GM23338 (cell line): Measurements from ENCODE around the gene MAN1C1. TPM values are rescaled to one million over a fixed set of nuclear protein-coding genes. Genes with fewer than 3 reads are reported as not detected.

Experiments used
- ATAC-seq: fragments of 200-7000 bp; cut with Tn5 transposase; 3 replicates; pipeline ENCODE4 v1.9.1; 2020
- DNase-seq: peaks from one replicate; pipeline ENCODE4 v3.0.0-alpha.2; 2015; ENCODE audit warnings: low spot score
- H2AFZ ChIP-seq: fragments of 200-600 bp; sonication (generic); 2 replicates; pipeline ENCODE4 v1.8.0; 2016; ENCODE audit warnings: antibody characterized with exemption, mild to moderate bottlenecking, moderate library complexity
- H3F3A ChIP-seq: fragments of 200-600 bp; sonication (generic); replicated peaks from 2 replicates; pipeline ENCODE4 v1.8.0; 2017; ENCODE audit warnings: antibody characterized with exemption, mixed run types, low read depth
- H3K27ac ChIP-seq: fragments of 200-600 bp; sonication (generic); 2 replicates; pipeline ENCODE4 v1.6.1; 2016; ENCODE audit warnings: low read depth
- H3K27me3 ChIP-seq: fragments of 200-600 bp; sonication (generic); 2 replicates; pipeline ENCODE4 v1.8.0; 2016; ENCODE audit warnings: mild to moderate bottlenecking, mixed run types, moderate library complexity; ENCODE audit not compliant: insufficient read depth
- H3K36me3 ChIP-seq: fragments of 200-600 bp; sonication (generic); 2 replicates; pipeline ENCODE4 v1.8.0; 2016; ENCODE audit warnings: mild to moderate bottlenecking; ENCODE audit not compliant: insufficient read depth
- H3K4me1 ChIP-seq: fragments of 200-600 bp; sonication (generic); 2 replicates; pipeline ENCODE4 v1.8.0; 2016; ENCODE audit warnings: mild to moderate bottlenecking, moderate library complexity; ENCODE audit not compliant: insufficient read depth
- H3K4me2 ChIP-seq: fragments of 200-600 bp; sonication (generic); 2 replicates; pipeline ENCODE4 v1.7.1; 2017; ENCODE audit warnings: mixed run types
- H3K4me3 ChIP-seq: fragments of 200-600 bp; sonication (generic); 2 replicates; pipeline ENCODE4 v1.6.1; 2016; ENCODE audit warnings: mixed run types
- H3K79me2 ChIP-seq: fragments of 200-600 bp; sonication (generic); replicated peaks from 2 replicates; pipeline ENCODE4 v1.8.0; 2017; ENCODE audit warnings: mild to moderate bottlenecking; ENCODE audit not compliant: insufficient read depth
- H3K9me2 ChIP-seq: fragments of 200-600 bp; sonication (generic); 2 replicates; pipeline ENCODE4 v1.8.0; 2017; ENCODE audit not compliant: insufficient read depth
- H4K20me1 ChIP-seq: fragments of 200-600 bp; sonication (generic); replicated peaks from 2 replicates; pipeline ENCODE4 v1.8.0; 2017; ENCODE audit warnings: mild to moderate bottlenecking; ENCODE audit not compliant: insufficient read depth
- H3K27ac Mint-ChIP-seq: 2 replicates; pipeline ENCODE4 v1.8.0; 2020; ENCODE audit warnings: inconsistent platforms, mild to moderate bottlenecking, moderate library complexity, mixed read lengths
- H3K27me3 Mint-ChIP-seq: 3 replicates; pipeline ENCODE4 v1.8.0; 2022; ENCODE audit warnings: low read depth, mild to moderate bottlenecking, moderate library complexity, mixed read lengths, inconsistent platforms; ENCODE audit not compliant: insufficient read depth, poor library complexity
- H3K36me3 Mint-ChIP-seq: 3 replicates; pipeline ENCODE4 v1.8.0; 2021; ENCODE audit warnings: low read depth, mild to moderate bottlenecking, inconsistent platforms, moderate library complexity, mixed read lengths
- H3K4me1 Mint-ChIP-seq: 3 replicates; pipeline ENCODE4 v1.8.0; 2020; ENCODE audit warnings: mild to moderate bottlenecking, inconsistent platforms, mixed read lengths
- H3K4me3 Mint-ChIP-seq: 3 replicates; pipeline ENCODE4 v1.8.0; 2021; ENCODE audit warnings: moderate library complexity, mild to moderate bottlenecking, inconsistent platforms, mixed read lengths
- H3K9me3 Mint-ChIP-seq: 3 replicates; pipeline ENCODE4 v1.8.0; 2020; ENCODE audit warnings: moderate library complexity, mild to moderate bottlenecking, inconsistent platforms, mixed read lengths
- CREB1 ChIP-seq: fragments of 250-450 bp; sonication (Bioruptor Pico); IDR thresholded peaks from 2 replicates; pipeline ENCODE4 v1.5.0; 2020; ENCODE audit warnings: low read depth, mild to moderate bottlenecking, moderate library complexity
- EZH2 ChIP-seq: fragments of 200-600 bp; sonication (generic); IDR thresholded peaks from one replicate; pipeline ENCODE4 v1.8.0; 2017; ENCODE audit warnings: antibody characterized with exemption, mild to moderate bottlenecking, low read depth; ENCODE audit not compliant: unreplicated experiment
- EZH2phosphoT487 ChIP-seq: fragments of 200-600 bp; sonication (generic); IDR thresholded peaks from one replicate; pipeline ENCODE4 v1.8.1; 2018; ENCODE audit warnings: antibody characterized with exemption; ENCODE audit not compliant: unreplicated experiment
- JUNB ChIP-seq: IDR thresholded peaks from one replicate; pipeline ENCODE4 v1.6.1; 2016; ENCODE audit warnings: antibody characterized with exemption; ENCODE audit not compliant: unreplicated experiment
- NANOG ChIP-seq: IDR thresholded peaks from 2 replicates; pipeline ENCODE4 v1.6.1; 2016; ENCODE audit warnings: antibody characterized with exemption, borderline replicate concordance
- POLR2AphosphoS5 ChIP-seq: IDR thresholded peaks from 2 replicates; pipeline ENCODE4 v1.6.1; 2016; ENCODE audit warnings: antibody characterized with exemption, low read depth
- STAT1 ChIP-seq: IDR thresholded peaks from one replicate; pipeline ENCODE4 v1.6.1; 2016; ENCODE audit warnings: antibody characterized with exemption; ENCODE audit not compliant: unreplicated experiment
- ZNF114 ChIP-seq: fragments of 250-450 bp; sonication (Bioruptor Pico); IDR thresholded peaks from 2 replicates; pipeline ENCODE4 v1.5.0; 2020; ENCODE audit warnings: mild to moderate bottlenecking, moderate library complexity
- ZNF331 ChIP-seq: fragments of 250-450 bp; sonication (Bioruptor Pico); IDR thresholded peaks from 2 replicates; pipeline ENCODE4 v1.5.0; 2020; ENCODE audit warnings: low read depth, mild to moderate bottlenecking, moderate library complexity
- polyA plus RNA-seq: library from polyadenylated mRNA; unstranded; fragments of >200 nt; fragmentation: Nextera tagmentation; extraction: Ambion mirVana; gene quantifications from 2 replicates; pipeline ENCODE4 v1.2.1, GENCODE V29; 2016
- total RNA-seq: library from RNA; depleted of rRNA; stranded (reverse); fragments of >200 nt; shearing (Covaris generic); gene quantifications from 2 replicates; pipeline ENCODE4 v1.2.3, GENCODE V29; 2014
- TF ChIP-seq, protein P1 (sequence below): IDR thresholded peaks from 2 replicates; pipeline ENCODE4 v1.6.1; 2016; ENCODE audit warnings: antibody characterized with exemption
- TF ChIP-seq, protein P2 (sequence below): fragments of 250-450 bp; sonication (Bioruptor Pico); IDR thresholded peaks from 2 replicates; pipeline ENCODE4 v1.5.0; 2020; ENCODE audit warnings: mild to moderate bottlenecking, moderate library complexity
- TF ChIP-seq, protein P3 (sequence below), 2 experiments: fragments of 200-600 bp in 1 of 2; sonication (generic) in 1 of 2; conservative IDR thresholded peaks; 2 replicates each; pipeline versions ENCODE4 v1.5.1 to v1.6.1; 2016 to 2017; ENCODE audit warnings: antibody characterized with exemption in 2 of 2, low read depth in 2 of 2, mild to moderate bottlenecking in 2 of 2, moderate library complexity in 1 of 2
- TF ChIP-seq, protein P4 (sequence below): IDR thresholded peaks from one replicate; pipeline ENCODE4 v1.6.1; 2018; ENCODE audit warnings: antibody characterized with exemption; ENCODE audit not compliant: unreplicated experiment

MAN1C1 gene
- total and polyA plus RNA-seq, 2 experiments from 2014 or later: 5.4 to 13.6 TPM

DNA sequence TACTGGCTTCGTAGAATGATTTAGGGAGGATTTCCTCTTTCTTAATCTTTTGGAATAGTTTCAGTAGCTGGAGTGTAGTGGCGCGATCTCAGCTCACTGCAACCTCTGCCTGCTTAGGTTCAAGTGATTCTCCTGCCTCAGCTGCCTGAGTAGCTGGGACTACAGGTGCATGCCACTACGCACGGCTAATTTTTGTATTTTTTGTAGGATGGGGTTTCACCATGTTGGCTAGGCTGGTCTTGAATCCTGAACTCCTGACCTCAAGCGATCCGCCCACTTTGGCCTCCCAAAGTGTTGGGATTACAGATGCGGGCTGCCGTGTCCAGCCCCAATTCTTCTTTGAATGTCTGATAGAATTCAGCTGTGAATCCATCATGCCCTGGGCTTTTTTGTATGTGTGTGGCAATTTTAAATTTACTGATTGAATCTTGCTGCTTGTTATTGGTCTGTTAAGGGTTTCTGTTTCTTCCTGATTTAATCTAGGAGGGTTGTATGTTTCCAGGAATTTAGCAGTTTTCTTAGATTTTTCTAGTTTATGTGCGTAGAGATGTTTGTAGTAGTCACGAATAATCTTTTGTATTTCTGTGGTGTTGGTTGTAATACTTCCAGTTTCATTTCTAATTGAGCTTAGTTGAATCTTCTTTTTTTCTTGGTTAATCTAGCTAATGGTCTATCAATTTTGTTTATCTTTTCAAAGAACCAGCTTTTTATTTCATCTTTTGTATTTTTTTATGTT is 15.3 kb downstream of the MAN1C1 start:
- Histone ChIP-seq H3K27me3 (no peaks in the 10 kb centered on the region), H3K4me3 (no peak overlapping the region), H3F3A (no peaks in the 10 kb centered on the region), H4K20me1 (0 out of 2 replicates have a peak, but pooled peaks cover 4% of the 10 kb centered on the region), H3K4me1 (no peaks in the 10 kb centered on the region), H3K9me2 (no peaks in the 10 kb centered on the region), H2AFZ (no peak overlapping the region), H3K4me2 (no peak overlapping the region), H3K79me2 (no peaks in the 10 kb centered on the region; the same call in 1 of the 2 replicates), H3K27ac (no peak overlapping the region), H3K36me3 (no peaks in the 10 kb centered on the region)
- no peak overlapping the region for H3K27ac Mint-ChIP-seq
- TF ChIP-seq ZNF114 (CRISPR knock-in tag) (no peak), ZNF331 (no peak), EZH2phosphoT487 (no peak), JUNB (no peak), EZH2 (no peak), STAT1 (no peak), CREB1 (CRISPR knock-in tag) (no peak), POLR2AphosphoS5 (no peak), NANOG (no peak)
- TF ChIP-seq, protein P1, sequence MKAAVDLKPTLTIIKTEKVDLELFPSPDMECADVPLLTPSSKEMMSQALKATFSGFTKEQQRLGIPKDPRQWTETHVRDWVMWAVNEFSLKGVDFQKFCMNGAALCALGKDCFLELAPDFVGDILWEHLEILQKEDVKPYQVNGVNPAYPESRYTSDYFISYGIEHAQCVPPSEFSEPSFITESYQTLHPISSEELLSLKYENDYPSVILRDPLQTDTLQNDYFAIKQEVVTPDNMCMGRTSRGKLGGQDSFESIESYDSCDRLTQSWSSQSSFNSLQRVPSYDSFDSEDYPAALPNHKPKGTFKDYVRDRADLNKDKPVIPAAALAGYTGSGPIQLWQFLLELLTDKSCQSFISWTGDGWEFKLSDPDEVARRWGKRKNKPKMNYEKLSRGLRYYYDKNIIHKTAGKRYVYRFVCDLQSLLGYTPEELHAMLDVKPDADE: no peak
- TF ChIP-seq, protein P2, sequence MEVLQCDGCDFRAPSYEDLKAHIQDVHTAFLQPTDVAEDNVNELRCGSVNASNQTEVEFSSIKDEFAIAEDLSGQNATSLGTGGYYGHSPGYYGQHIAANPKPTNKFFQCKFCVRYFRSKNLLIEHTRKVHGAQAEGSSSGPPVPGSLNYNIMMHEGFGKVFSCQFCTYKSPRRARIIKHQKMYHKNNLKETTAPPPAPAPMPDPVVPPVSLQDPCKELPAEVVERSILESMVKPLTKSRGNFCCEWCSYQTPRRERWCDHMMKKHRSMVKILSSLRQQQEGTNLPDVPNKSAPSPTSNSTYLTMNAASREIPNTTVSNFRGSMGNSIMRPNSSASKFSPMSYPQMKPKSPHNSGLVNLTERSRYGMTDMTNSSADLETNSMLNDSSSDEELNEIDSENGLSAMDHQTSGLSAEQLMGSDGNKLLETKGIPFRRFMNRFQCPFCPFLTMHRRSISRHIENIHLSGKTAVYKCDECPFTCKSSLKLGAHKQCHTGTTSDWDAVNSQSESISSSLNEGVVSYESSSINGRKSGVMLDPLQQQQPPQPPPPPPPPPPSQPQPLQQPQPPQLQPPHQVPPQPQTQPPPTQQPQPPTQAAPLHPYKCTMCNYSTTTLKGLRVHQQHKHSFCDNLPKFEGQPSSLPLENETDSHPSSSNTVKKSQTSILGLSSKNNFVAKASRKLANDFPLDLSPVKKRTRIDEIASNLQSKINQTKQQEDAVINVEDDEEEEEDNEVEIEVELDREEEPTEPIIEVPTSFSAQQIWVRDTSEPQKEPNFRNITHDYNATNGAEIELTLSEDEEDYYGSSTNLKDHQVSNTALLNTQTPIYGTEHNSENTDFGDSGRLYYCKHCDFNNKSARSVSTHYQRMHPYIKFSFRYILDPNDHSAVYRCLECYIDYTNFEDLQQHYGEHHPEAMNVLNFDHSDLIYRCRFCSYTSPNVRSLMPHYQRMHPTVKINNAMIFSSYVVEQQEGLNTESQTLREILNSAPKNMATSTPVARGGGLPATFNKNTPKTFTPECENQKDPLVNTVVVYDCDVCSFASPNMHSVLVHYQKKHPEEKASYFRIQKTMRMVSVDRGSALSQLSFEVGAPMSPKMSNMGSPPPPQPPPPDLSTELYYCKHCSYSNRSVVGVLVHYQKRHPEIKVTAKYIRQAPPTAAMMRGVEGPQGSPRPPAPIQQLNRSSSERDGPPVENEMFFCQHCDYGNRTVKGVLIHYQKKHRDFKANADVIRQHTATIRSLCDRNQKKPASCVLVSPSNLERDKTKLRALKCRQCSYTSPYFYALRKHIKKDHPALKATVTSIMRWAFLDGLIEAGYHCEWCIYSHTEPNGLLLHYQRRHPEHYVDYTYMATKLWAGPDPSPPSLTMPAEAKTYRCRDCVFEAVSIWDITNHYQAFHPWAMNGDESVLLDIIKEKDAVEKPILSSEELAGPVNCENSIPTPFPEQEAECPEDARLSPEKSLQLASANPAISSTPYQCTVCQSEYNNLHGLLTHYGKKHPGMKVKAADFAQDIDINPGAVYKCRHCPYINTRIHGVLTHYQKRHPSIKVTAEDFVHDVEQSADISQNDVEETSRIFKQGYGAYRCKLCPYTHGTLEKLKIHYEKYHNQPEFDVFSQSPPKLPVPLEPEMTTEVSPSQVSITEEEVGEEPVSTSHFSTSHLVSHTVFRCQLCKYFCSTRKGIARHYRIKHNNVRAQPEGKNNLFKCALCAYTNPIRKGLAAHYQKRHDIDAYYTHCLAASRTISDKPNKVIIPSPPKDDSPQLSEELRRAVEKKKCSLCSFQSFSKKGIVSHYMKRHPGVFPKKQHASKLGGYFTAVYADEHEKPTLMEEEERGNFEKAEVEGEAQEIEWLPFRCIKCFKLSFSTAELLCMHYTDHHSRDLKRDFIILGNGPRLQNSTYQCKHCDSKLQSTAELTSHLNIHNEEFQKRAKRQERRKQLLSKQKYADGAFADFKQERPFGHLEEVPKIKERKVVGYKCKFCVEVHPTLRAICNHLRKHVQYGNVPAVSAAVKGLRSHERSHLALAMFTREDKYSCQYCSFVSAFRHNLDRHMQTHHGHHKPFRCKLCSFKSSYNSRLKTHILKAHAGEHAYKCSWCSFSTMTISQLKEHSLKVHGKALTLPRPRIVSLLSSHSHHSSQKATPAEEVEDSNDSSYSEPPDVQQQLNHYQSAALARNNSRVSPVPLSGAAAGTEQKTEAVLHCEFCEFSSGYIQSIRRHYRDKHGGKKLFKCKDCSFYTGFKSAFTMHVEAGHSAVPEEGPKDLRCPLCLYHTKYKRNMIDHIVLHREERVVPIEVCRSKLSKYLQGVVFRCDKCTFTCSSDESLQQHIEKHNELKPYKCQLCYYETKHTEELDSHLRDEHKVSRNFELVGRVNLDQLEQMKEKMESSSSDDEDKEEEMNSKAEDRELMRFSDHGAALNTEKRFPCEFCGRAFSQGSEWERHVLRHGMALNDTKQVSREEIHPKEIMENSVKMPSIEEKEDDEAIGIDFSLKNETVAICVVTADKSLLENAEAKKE (CRISPR knock-in tag): no peak
- TF ChIP-seq, protein P3, sequence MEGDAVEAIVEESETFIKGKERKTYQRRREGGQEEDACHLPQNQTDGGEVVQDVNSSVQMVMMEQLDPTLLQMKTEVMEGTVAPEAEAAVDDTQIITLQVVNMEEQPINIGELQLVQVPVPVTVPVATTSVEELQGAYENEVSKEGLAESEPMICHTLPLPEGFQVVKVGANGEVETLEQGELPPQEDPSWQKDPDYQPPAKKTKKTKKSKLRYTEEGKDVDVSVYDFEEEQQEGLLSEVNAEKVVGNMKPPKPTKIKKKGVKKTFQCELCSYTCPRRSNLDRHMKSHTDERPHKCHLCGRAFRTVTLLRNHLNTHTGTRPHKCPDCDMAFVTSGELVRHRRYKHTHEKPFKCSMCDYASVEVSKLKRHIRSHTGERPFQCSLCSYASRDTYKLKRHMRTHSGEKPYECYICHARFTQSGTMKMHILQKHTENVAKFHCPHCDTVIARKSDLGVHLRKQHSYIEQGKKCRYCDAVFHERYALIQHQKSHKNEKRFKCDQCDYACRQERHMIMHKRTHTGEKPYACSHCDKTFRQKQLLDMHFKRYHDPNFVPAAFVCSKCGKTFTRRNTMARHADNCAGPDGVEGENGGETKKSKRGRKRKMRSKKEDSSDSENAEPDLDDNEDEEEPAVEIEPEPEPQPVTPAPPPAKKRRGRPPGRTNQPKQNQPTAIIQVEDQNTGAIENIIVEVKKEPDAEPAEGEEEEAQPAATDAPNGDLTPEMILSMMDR (conservative IDR thresholded peaks at IDR 0.05; ENCODE audit: low read depth in 2 of 2): no peak
- TF ChIP-seq, protein P4, sequence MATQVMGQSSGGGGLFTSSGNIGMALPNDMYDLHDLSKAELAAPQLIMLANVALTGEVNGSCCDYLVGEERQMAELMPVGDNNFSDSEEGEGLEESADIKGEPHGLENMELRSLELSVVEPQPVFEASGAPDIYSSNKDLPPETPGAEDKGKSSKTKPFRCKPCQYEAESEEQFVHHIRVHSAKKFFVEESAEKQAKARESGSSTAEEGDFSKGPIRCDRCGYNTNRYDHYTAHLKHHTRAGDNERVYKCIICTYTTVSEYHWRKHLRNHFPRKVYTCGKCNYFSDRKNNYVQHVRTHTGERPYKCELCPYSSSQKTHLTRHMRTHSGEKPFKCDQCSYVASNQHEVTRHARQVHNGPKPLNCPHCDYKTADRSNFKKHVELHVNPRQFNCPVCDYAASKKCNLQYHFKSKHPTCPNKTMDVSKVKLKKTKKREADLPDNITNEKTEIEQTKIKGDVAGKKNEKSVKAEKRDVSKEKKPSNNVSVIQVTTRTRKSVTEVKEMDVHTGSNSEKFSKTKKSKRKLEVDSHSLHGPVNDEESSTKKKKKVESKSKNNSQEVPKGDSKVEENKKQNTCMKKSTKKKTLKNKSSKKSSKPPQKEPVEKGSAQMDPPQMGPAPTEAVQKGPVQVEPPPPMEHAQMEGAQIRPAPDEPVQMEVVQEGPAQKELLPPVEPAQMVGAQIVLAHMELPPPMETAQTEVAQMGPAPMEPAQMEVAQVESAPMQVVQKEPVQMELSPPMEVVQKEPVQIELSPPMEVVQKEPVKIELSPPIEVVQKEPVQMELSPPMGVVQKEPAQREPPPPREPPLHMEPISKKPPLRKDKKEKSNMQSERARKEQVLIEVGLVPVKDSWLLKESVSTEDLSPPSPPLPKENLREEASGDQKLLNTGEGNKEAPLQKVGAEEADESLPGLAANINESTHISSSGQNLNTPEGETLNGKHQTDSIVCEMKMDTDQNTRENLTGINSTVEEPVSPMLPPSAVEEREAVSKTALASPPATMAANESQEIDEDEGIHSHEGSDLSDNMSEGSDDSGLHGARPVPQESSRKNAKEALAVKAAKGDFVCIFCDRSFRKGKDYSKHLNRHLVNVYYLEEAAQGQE: no peak
- no peak overlapping the region for H3K4me3 Mint-ChIP-seq
- H3K9me3 Mint-ChIP-seq: peaks cover 13% of the 10 kb centered on the region
- peaks cover 10% of the 10 kb centered on the region for H3K36me3 Mint-ChIP-seq
- ATAC-seq (no peak), DNase-seq (no peak)
- peaks cover 2% of the 10 kb centered on the region for H3K27me3 Mint-ChIP-seq
- H3K4me1 Mint-ChIP-seq: no peaks in the 10 kb centered on the region
